ENCODE measurements around the gene RGPD8.
"Not testable (repeated sequence)": the region's sequence is repeated elsewhere in the genome, so short reads cannot be mapped to it uniquely, and the experiment has no call there.

The RGPD8 gene

GRCh38 chr2:112433480-112433879 is at the start of gene RGPD8:
Gene RGPD8, minus strand, starts transcription at chr2:112433645. Its CDS starts 192 bp downstream, at chr2:112433453.
- H3K4me3 Mint-ChIP-seq = peak within 1 kb of the TSS; percentile 85
- H3K4me1 Mint-ChIP-seq (ENCODE audit: low read depth) = not testable (repeated sequence)

GRCh38 chr2:112483042-112483473 is 49.6 kb upstream of the RGPD8 start:
- Mint-ChIP-seq H3K27me3 (ENCODE audit: low read depth) (peaks cover 2% of the 10 kb centered on the region), H3K4me3 (peak overlapping the region; percentile 85), H3K9me3 (no peaks in the 10 kb centered on the region), H3K27ac (peak overlapping the region; percentile 89), H3K36me3 (ENCODE audit: low read depth) (peaks cover 9% of the 10 kb centered on the region), H3K4me1 (ENCODE audit: low read depth) (peaks cover 28% of the 10 kb centered on the region)
- DNase-seq (ENCODE audit: low spot score) = no peak

More at GRCh38 chr2:112433480-112433879, at the start of gene RGPD8:
- peak; percentile 90 for DNase-seq (ENCODE audit: low spot score)
- H3K9me3 Mint-ChIP-seq; H3K27me3 Mint-ChIP-seq (ENCODE audit: low read depth); H3K36me3 Mint-ChIP-seq (ENCODE audit: low read depth): not testable (repeated sequence)
- peak within 1 kb of the TSS; percentile 71 for H3K27ac Mint-ChIP-seq

GRCh38 chr2:112482309-112483041 is 49.0 kb upstream of the RGPD8 start:
- H3K9me3 Mint-ChIP-seq = no peaks in the 10 kb centered on the region
- peaks cover 9% of the 10 kb centered on the region for H3K36me3 Mint-ChIP-seq (ENCODE audit: low read depth)
- H3K4me1 Mint-ChIP-seq (ENCODE audit: low read depth) = peaks cover 28% of the 10 kb centered on the region
- H3K27ac Mint-ChIP-seq = peak overlapping the region; percentile 89
- peak; percentile 28 for DNase-seq (ENCODE audit: low spot score)
- peaks cover 2% of the 10 kb centered on the region for H3K27me3 Mint-ChIP-seq (ENCODE audit: low read depth)
- peak overlapping the region; percentile 85 for H3K4me3 Mint-ChIP-seq

GRCh38 chr2:112481528-112482233 is 48.2 kb upstream of the RGPD8 start, which contains the start of gene TTL:
Gene TTL, plus strand, starts transcription at chr2:112482156. Its CDS starts 189 bp downstream, at chr2:112482345.
- no peaks in the 10 kb centered on the region for H3K9me3 Mint-ChIP-seq
- peaks cover 9% of the 10 kb centered on the region for H3K36me3 Mint-ChIP-seq (ENCODE audit: low read depth)
- peak within 1 kb of the TSS; percentile 94 for H3K4me3 Mint-ChIP-seq
- peaks cover 2% of the 10 kb centered on the region for H3K27me3 Mint-ChIP-seq (ENCODE audit: low read depth)
- H3K27ac Mint-ChIP-seq = peak within 1 kb of the TSS; percentile 96
- DNase-seq (ENCODE audit: low spot score) = peak; percentile 88
- peaks cover 27% of the 10 kb centered on the region for H3K4me1 Mint-ChIP-seq (ENCODE audit: low read depth)

GRCh38 chr2:112481050-112481527 is 47.6 kb upstream of the RGPD8 start:
- Mint-ChIP-seq H3K9me3 (no peaks in the 10 kb centered on the region), H3K36me3 (ENCODE audit: low read depth) (peaks cover 9% of the 10 kb centered on the region), H3K27ac (peak overlapping the region; percentile 96), H3K4me3 (peak overlapping the region; percentile 94), H3K4me1 (ENCODE audit: low read depth) (peaks cover 21% of the 10 kb centered on the region), H3K27me3 (ENCODE audit: low read depth) (peaks cover 2% of the 10 kb centered on the region)
- peak; percentile 81 for DNase-seq (ENCODE audit: low spot score)

- DNase-seq (ENCODE audit: low spot score) = peak; percentile 14
- peak overlapping the region; percentile 94 for H3K4me3 Mint-ChIP-seq
- H3K27me3 Mint-ChIP-seq (ENCODE audit: low read depth) = peaks cover 2% of the 10 kb centered on the region
- H3K36me3 Mint-ChIP-seq (ENCODE audit: low read depth) = peaks cover 9% of the 10 kb centered on the region
- peak overlapping the region; percentile 82 for H3K27ac Mint-ChIP-seq
- H3K4me1 Mint-ChIP-seq (ENCODE audit: low read depth) = peaks cover 21% of the 10 kb centered on the region
- H3K9me3 Mint-ChIP-seq = no peaks in the 10 kb centered on the region
These were observed 47.1 kb upstream of the RGPD8 start for GRCh38 chr2:112480530-112481049.

- DNase-seq (ENCODE audit: low spot score) = no peak
- H3K27me3 Mint-ChIP-seq (ENCODE audit: low read depth) = peaks cover 2% of the 10 kb centered on the region
- H3K4me1 Mint-ChIP-seq (ENCODE audit: low read depth) = peaks cover 9% of the 10 kb centered on the region
- no peaks in the 10 kb centered on the region for H3K9me3 Mint-ChIP-seq
- no peak overlapping the region for H3K27ac Mint-ChIP-seq
- H3K4me3 Mint-ChIP-seq = no peak overlapping the region
- no peaks in the 10 kb centered on the region for H3K36me3 Mint-ChIP-seq (ENCODE audit: low read depth)
These were observed 43.0 kb upstream of the RGPD8 start for GRCh38 chr2:112476434-112476833.

GRCh38 chr2:112474844-112475486 is 41.5 kb upstream of the RGPD8 start:
- H3K36me3 Mint-ChIP-seq (ENCODE audit: low read depth) = no peaks in the 10 kb centered on the region
- no peak overlapping the region for H3K4me3 Mint-ChIP-seq
- peaks cover 2% of the 10 kb centered on the region for H3K27me3 Mint-ChIP-seq (ENCODE audit: low read depth)
- DNase-seq (ENCODE audit: low spot score) = no peak
- no peak overlapping the region for H3K27ac Mint-ChIP-seq
- H3K4me1 Mint-ChIP-seq (ENCODE audit: low read depth) = no peaks in the 10 kb centered on the region
- H3K9me3 Mint-ChIP-seq = no peaks in the 10 kb centered on the region

- Mint-ChIP-seq H3K27ac (no peak overlapping the region), H3K4me1 (ENCODE audit: low read depth) (no peaks in the 10 kb centered on the region), H3K4me3 (no peak overlapping the region), H3K36me3 (ENCODE audit: low read depth) (no peaks in the 10 kb centered on the region), H3K9me3 (no peaks in the 10 kb centered on the region), H3K27me3 (ENCODE audit: low read depth) (peaks cover 14% of the 10 kb centered on the region)
- DNase-seq (ENCODE audit: low spot score) = no peak
These were observed 39.3 kb upstream of the RGPD8 start for GRCh38 chr2:112472547-112473263.

GRCh38 chr2:112465382-112465781 is 31.9 kb upstream of the RGPD8 start:
- H3K27ac Mint-ChIP-seq = no peak overlapping the region
- no peaks in the 10 kb centered on the region for H3K36me3 Mint-ChIP-seq (ENCODE audit: low read depth)
- DNase-seq (ENCODE audit: low spot score) = no peak
- no peaks in the 10 kb centered on the region for H3K4me1 Mint-ChIP-seq (ENCODE audit: low read depth)
- H3K9me3 Mint-ChIP-seq = no peaks in the 10 kb centered on the region
- no peak overlapping the region for H3K4me3 Mint-ChIP-seq
- peaks cover 39% of the 10 kb centered on the region for H3K27me3 Mint-ChIP-seq (ENCODE audit: low read depth)

- Mint-ChIP-seq H3K27me3 (ENCODE audit: low read depth) (peaks cover 33% of the 10 kb centered on the region), H3K4me1 (ENCODE audit: low read depth) (no peaks in the 10 kb centered on the region), H3K27ac (no peak overlapping the region), H3K4me3 (no peak overlapping the region), H3K36me3 (ENCODE audit: low read depth) (no peaks in the 10 kb centered on the region), H3K9me3 (no peaks in the 10 kb centered on the region)
- DNase-seq (ENCODE audit: low spot score) = no peak
These were observed 29.8 kb upstream of the RGPD8 start for GRCh38 chr2:112463256-112463655.

- Mint-ChIP-seq H3K4me3 (no peak overlapping the region), H3K36me3 (ENCODE audit: low read depth) (no peaks in the 10 kb centered on the region), H3K27me3 (ENCODE audit: low read depth) (peaks cover 26% of the 10 kb centered on the region), H3K27ac (no peak overlapping the region), H3K4me1 (ENCODE audit: low read depth) (no peaks in the 10 kb centered on the region), H3K9me3 (no peaks in the 10 kb centered on the region)
- DNase-seq (ENCODE audit: low spot score) = no peak
These were observed 28.7 kb upstream of the RGPD8 start for GRCh38 chr2:112462178-112462577.

GRCh38 chr2:112459372-112459771 is 25.9 kb upstream of the RGPD8 start:
- H3K9me3 Mint-ChIP-seq = no peaks in the 10 kb centered on the region
- no peak overlapping the region for H3K4me3 Mint-ChIP-seq
- no peaks in the 10 kb centered on the region for H3K4me1 Mint-ChIP-seq (ENCODE audit: low read depth)
- peaks cover 20% of the 10 kb centered on the region for H3K27me3 Mint-ChIP-seq (ENCODE audit: low read depth)
- DNase-seq (ENCODE audit: low spot score) = no peak
- H3K36me3 Mint-ChIP-seq (ENCODE audit: low read depth) = no peaks in the 10 kb centered on the region
- no peak overlapping the region for H3K27ac Mint-ChIP-seq

Data from T-helper 2 cell treated with Interferon-gamma antibody and Interleukin-4, amounts not matched to agents 5 μg/mL and 100 μg/mL, for 36 hours (primary cell).